SK-N-SH (cell line): ENCODE data around the gene NPHS1. TPM values are rescaled to one million over a fixed set of nuclear protein-coding genes. Genes with fewer than 3 reads are reported as not detected.

Experiments used
- CTCF ChIA-PET: fragments of 300-600, 350-600 bp; formaldehyde crosslinking; extraction: SDS; loops from one replicate; lab custom pipeline; 2021; lab: Yijun Ruan, JAX
- POLR2A ChIA-PET: fragments of 350-600 bp; sonication (Branson Sonifier 250); formaldehyde crosslinking; extraction: SDS; loops from one replicate; lab custom pipeline; 2020; ENCODE audit warnings: antibody characterized with exemption, inconsistent platforms; lab: Yijun Ruan, JAX
- DNase-seq: peaks from one replicate; pipeline ENCODE4 v3.0.0; 2012
- H2AFZ ChIP-seq: fragments of 200-600 bp; sonication (generic); 2 replicates; pipeline ENCODE4 v1.8.1; 2016; ENCODE audit warnings: antibody characterized with exemption, mild to moderate bottlenecking, low read depth
- H3F3A ChIP-seq: fragments of 200-600 bp; sonication (generic); replicated peaks from 2 replicates; pipeline ENCODE3; 2016; ENCODE audit warnings: antibody characterized with exemption, mild to moderate bottlenecking; ENCODE audit not compliant: insufficient read depth
- H3K27ac ChIP-seq, 2 experiments: fragments of 200-500 bp in 1 of 2; fragments of 200-600 bp in 1 of 2; sonication (Bioruptor generic) in 1 of 2; sonication (generic), shearing (Covaris generic) in 1 of 2; 2 replicates each; pipeline versions ENCODE4 v1.5.1 to v1.6.1; 2014 to 2016; ENCODE audit warnings: low read depth in 2 of 2, inconsistent platforms in 1 of 2, low read length in 1 of 2, mild to moderate bottlenecking in 1 of 2, mixed read lengths in 1 of 2
- H3K27me3 ChIP-seq: fragments of 200-600 bp; sonication (generic), shearing (Covaris generic); 2 replicates; pipeline ENCODE4 v1.6.1; 2016; ENCODE audit warnings: mixed run types; ENCODE audit not compliant: insufficient read depth
- H3K36me3 ChIP-seq, 2 experiments: fragments of 200-500 bp in 1 of 2; fragments of 200-600 bp in 1 of 2; sonication (Bioruptor generic) in 1 of 2; sonication (generic) in 1 of 2; replicated peaks in 1 of 2; 2 replicates each; pipeline versions ENCODE3 to v1.5.1; 2014 to 2016; ENCODE audit warnings: low read length in 1 of 2, mild to moderate bottlenecking in 1 of 2; ENCODE audit not compliant: insufficient read depth in 2 of 2, control insufficient read depth in 1 of 2
- H3K4me1 ChIP-seq, 2 experiments: fragments of 200-500 bp in 1 of 2; fragments of 200-600 bp in 1 of 2; sonication (Bioruptor generic) in 1 of 2; sonication (generic), shearing (Covaris generic) in 1 of 2; 2 replicates each; pipeline versions ENCODE4 v1.5.1 to v1.6.1; 2014 to 2016; ENCODE audit warnings: low read depth in 1 of 2, low read length in 1 of 2, mixed run types in 1 of 2; ENCODE audit not compliant: insufficient read depth in 2 of 2, control insufficient read depth in 1 of 2
- H3K4me2 ChIP-seq: fragments of 200-600 bp; sonication (generic), shearing (Covaris generic); 2 replicates; pipeline ENCODE4 v1.6.1; 2017; ENCODE audit warnings: mixed run types
- H3K4me3 ChIP-seq, 2 experiments: fragments of 200-500 bp in 1 of 2; fragments of 200-600 bp in 1 of 2; sonication (Bioruptor generic) in 1 of 2; sonication (generic), shearing (Covaris generic) in 1 of 2; 2 replicates each; pipeline versions ENCODE4 v1.5.1 to v1.8.1; 2014 to 2016; ENCODE audit warnings: low read depth in 2 of 2, inconsistent platforms in 1 of 2, low read length in 1 of 2, mild to moderate bottlenecking in 1 of 2, mixed read lengths in 1 of 2, moderate library complexity in 1 of 2
- H3K79me2 ChIP-seq: fragments of 200-600 bp; sonication (generic); 2 replicates; pipeline ENCODE4 v1.8.1; 2017; ENCODE audit warnings: mild to moderate bottlenecking; ENCODE audit not compliant: insufficient read depth
- H3K9ac ChIP-seq: fragments of 200-600 bp; sonication (generic); 2 replicates; pipeline ENCODE4 v1.6.1; 2017; ENCODE audit warnings: mixed run types
- H3K9me2 ChIP-seq: fragments of 200-600 bp; sonication (generic); 2 replicates; pipeline ENCODE4 v1.6.1; 2017; ENCODE audit warnings: mixed run types
- H3K9me3 ChIP-seq: fragments of 200-600 bp; sonication (generic); 2 replicates; pipeline ENCODE4 v1.6.1; 2017; ENCODE audit warnings: mixed run types, mild to moderate bottlenecking, moderate library complexity
- H4K20me1 ChIP-seq: fragments of 200-600 bp; sonication (generic); 2 replicates; pipeline ENCODE4 v1.6.1; 2017; ENCODE audit warnings: mild to moderate bottlenecking, mixed run types; ENCODE audit not compliant: insufficient read depth
- CTCF ChIP-seq: fragments of 200-600 bp; sonication (generic); IDR thresholded peaks from 2 replicates; pipeline ENCODE4 v1.6.1; 2017; ENCODE audit warnings: antibody characterized with exemption, mild to moderate bottlenecking, moderate library complexity
- FOSL2 ChIP-seq: IDR thresholded peaks from 2 replicates; pipeline ENCODE4 v1.4.0; 2012; ENCODE audit warnings: low read depth, mild to moderate bottlenecking, moderate library complexity, borderline replicate concordance
- FOXM1 ChIP-seq: IDR thresholded peaks from 2 replicates; pipeline ENCODE4 v1.4.0; 2012; ENCODE audit warnings: low read depth, mild to moderate bottlenecking
- GABPA ChIP-seq: IDR thresholded peaks from 2 replicates; pipeline ENCODE4 v1.4.0; 2012; ENCODE audit warnings: low read depth, mild to moderate bottlenecking
- GATA2 ChIP-seq: sonication (generic); formaldehyde crosslinking; IDR thresholded peaks from 2 replicates; pipeline ENCODE4 v1.5.0; 2020; ENCODE audit warnings: mild to moderate bottlenecking, missing genetic modification reagents
- IRF3 ChIP-seq: fragments of 150-350 bp; IDR thresholded peaks from 2 replicates; pipeline ENCODE4 v1.6.1; 2016; ENCODE audit warnings: mild to moderate bottlenecking, low read depth, low read length
- MAX ChIP-seq: IDR thresholded peaks from 2 replicates; pipeline ENCODE4 v1.4.0; 2012; ENCODE audit warnings: low read depth
- MEF2A ChIP-seq: IDR thresholded peaks from 2 replicates; pipeline ENCODE4 v1.4.0; 2012; ENCODE audit warnings: low read depth, borderline replicate concordance
- NFIC ChIP-seq: IDR thresholded peaks from 2 replicates; pipeline ENCODE4 v1.4.0; 2012; ENCODE audit warnings: borderline replicate concordance
- NRF1 ChIP-seq: IDR thresholded peaks from 2 replicates; pipeline ENCODE4 v1.6.1; 2012; ENCODE audit warnings: low read depth, mild to moderate bottlenecking, low read length
- RCOR1 ChIP-seq: fragments of 150-350 bp; IDR thresholded peaks from 2 replicates; pipeline ENCODE4 v1.6.1; 2017; ENCODE audit warnings: antibody characterized with exemption, low read length
- RFX5 ChIP-seq: IDR thresholded peaks from 2 replicates; pipeline ENCODE4 v1.6.1; 2012; ENCODE audit warnings: mild to moderate bottlenecking, improper control_type of control experiment, low read length
- RXRA ChIP-seq: IDR thresholded peaks from 2 replicates; pipeline ENCODE4 v1.4.0; 2012; ENCODE audit warnings: low read depth, mild to moderate bottlenecking, borderline replicate concordance
- SMC3 ChIP-seq: IDR thresholded peaks from 2 replicates; pipeline ENCODE4 v1.6.1; 2012; ENCODE audit warnings: low read depth, low read length, improper control_type of control experiment
- TAF1 ChIP-seq: IDR thresholded peaks from 2 replicates; pipeline ENCODE4 v1.6.1; 2012; ENCODE audit warnings: low read depth, mild to moderate bottlenecking, low read length, moderate library complexity, borderline replicate concordance
- TCF12 ChIP-seq: IDR thresholded peaks from 2 replicates; pipeline ENCODE4 v1.4.0; 2012
- TEAD4 ChIP-seq: IDR thresholded peaks from 2 replicates; pipeline ENCODE4 v1.4.0; 2012; ENCODE audit warnings: mild to moderate bottlenecking, borderline replicate concordance; ENCODE audit not compliant: insufficient read depth
- USF1 ChIP-seq: IDR thresholded peaks from 2 replicates; pipeline ENCODE4 v1.4.0; 2012; ENCODE audit warnings: low read depth, borderline replicate concordance
- YY1 ChIP-seq: IDR thresholded peaks from 2 replicates; pipeline ENCODE4 v1.4.0; 2012; ENCODE audit warnings: low read depth, mild to moderate bottlenecking
- WGBS: methylation state at CpG from one replicate; pipeline ENCODE4 v1.1.6; 2017; ENCODE audit warnings: low lambda C conversion rate; 5-methylcytosine and 5-hydroxymethylcytosine counted together
- polyA plus RNA-seq, 3 experiments: library from polyadenylated mRNA; depleted of rRNA; stranded (reverse); fragments of >200 nt; gene quantifications; 2 replicates each; pipeline ENCODE4 v1.2.3, GENCODE V29; 2012

The NPHS1 gene
- polyA plus RNA-seq, 1 of the 3 experiments (the other 2 are of a cell fraction): not detected

GRCh38 chr19:35806597-35806996, 45.7 kb downstream of the NPHS1 start:
- H3F3A ChIP-seq: no peaks in the 10 kb centered on the region
- CTCF ChIA-PET: interaction anchor here (1.4 kb wide), 1 partner anchor 10 kb away, joined by 4 read pairs; no protein-coding TSS in a partner anchor
- 61% methylated on average over 15 of the region's 18 CpGs for WGBS

GRCh38 chr19:35805526-35806102, 46.7 kb downstream of the NPHS1 start:
- H3K27ac ChIP-seq: no peak overlapping the region
- H3K79me2 ChIP-seq: no peaks in the 10 kb centered on the region
- DNase-seq: no peak
- no peaks in the 10 kb centered on the region for H4K20me1 ChIP-seq
- no peaks in the 10 kb centered on the region for H3K9me2 ChIP-seq
- no peaks in the 10 kb centered on the region for H3K4me1 ChIP-seq
- no peaks in the 10 kb centered on the region for H3K9me3 ChIP-seq
- H3K27me3 ChIP-seq: no peaks in the 10 kb centered on the region; the same call in 1 of the 2 replicates
- H3K4me3 ChIP-seq: no peak overlapping the region
- no peak overlapping the region for H3K4me2 ChIP-seq
- no peak overlapping the region for H2AFZ ChIP-seq
- no peak overlapping the region for H3K9ac ChIP-seq
- ChIA-PET POLR2A (no interaction called here), CTCF (no interaction called here)
- H3F3A ChIP-seq: no peaks in the 10 kb centered on the region
- no peaks in the 10 kb centered on the region for H3K36me3 ChIP-seq
- 27% methylated on average over 3 of the region's 5 CpGs for WGBS
- TF ChIP-seq NRF1: no peak
- no peak for TF ChIP-seq CTCF
- TF ChIP-seq RXRA: no peak
- no peak for TF ChIP-seq MAX
- TF ChIP-seq GABPA: no peak
- no peak for TF ChIP-seq TEAD4
- TF ChIP-seq NFIC: no peak
- TF ChIP-seq IRF3: no peak
- TF ChIP-seq TAF1: no peak
- TF ChIP-seq RFX5: no peak
- TF ChIP-seq FOXM1: no peak
- TF ChIP-seq MEF2A: no peak
- no peak for TF ChIP-seq FOSL2

More at GRCh38 chr19:35806597-35806996, 45.7 kb downstream of the NPHS1 start:
- no peaks in the 10 kb centered on the region for H4K20me1 ChIP-seq
- H3K4me2 ChIP-seq: no peak overlapping the region
- H3K36me3 ChIP-seq: no peaks in the 10 kb centered on the region
- no peak overlapping the region for H3K4me3 ChIP-seq
- H2AFZ ChIP-seq: no peak overlapping the region
- H3K9me3 ChIP-seq: no peaks in the 10 kb centered on the region
- POLR2A ChIA-PET: no interaction called here
- H3K4me1 ChIP-seq: no peaks in the 10 kb centered on the region
- DNase-seq: no peak
- H3K27ac ChIP-seq: no peak overlapping the region
- H3K9ac ChIP-seq: no peak overlapping the region
- TF ChIP-seq USF1: no peak
- no peak for TF ChIP-seq TCF12
- TF ChIP-seq RFX5: no peak
- TF ChIP-seq TEAD4: no peak
- no peak for TF ChIP-seq YY1
- TF ChIP-seq CTCF: no peak
- no peak for TF ChIP-seq TAF1
- no peak for TF ChIP-seq FOSL2
- no peak for TF ChIP-seq NRF1
- TF ChIP-seq SMC3: no peak
- no peak for TF ChIP-seq RCOR1
- no peak for TF ChIP-seq GATA2
- peaks cover 5% of the 10 kb centered on the region; the same call in 1 of the 2 replicates for H3K27me3 ChIP-seq
- no peaks in the 10 kb centered on the region for H3K79me2 ChIP-seq
- H3K9me2 ChIP-seq: no peaks in the 10 kb centered on the region
